Measurements from ENCODE around the gene NCAPD2.

The NCAPD2 gene

DNA sequence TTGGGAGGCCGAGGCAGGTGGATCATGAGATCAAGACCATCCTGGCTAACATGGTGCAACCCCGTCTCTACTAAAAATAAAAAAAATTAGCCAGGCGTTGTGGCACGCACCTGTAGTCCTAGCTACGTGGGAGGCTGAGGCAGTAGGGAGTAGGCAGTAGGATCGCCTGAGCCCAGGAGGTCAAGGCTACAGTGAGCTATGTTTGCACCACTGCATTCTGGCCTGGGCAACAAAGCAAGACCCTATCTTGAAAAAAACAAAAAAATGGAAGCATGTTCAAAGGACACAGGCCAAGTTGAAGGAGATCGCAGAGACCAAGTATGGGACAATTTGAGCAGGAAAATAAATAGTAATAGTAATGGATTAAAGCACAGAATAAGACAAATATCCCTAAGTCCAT is 14.2 kb downstream of the NCAPD2 start:
- Histone ChIP-seq H3K4me3 (replicated peaks; ENCODE audit: insufficient read depth, low read length) (no peak overlapping the region), H3K27me3 (ENCODE audit: insufficient read depth, poor library complexity, severe bottlenecking) (no peaks in the 10 kb centered on the region), H3K27ac (replicated peaks) (no peak overlapping the region)
- TF ChIP-seq SPI1 (IDR thresholded peaks at IDR 0.05; ENCODE audit: borderline replicate concordance, low read depth) (no peak), POLR2AphosphoS5 (IDR thresholded peaks at IDR 0.05; ENCODE audit: low read depth) (no peak), GABPA (IDR thresholded peaks at IDR 0.05; ENCODE audit: low read depth) (no peak)
- TF ChIP-seq, protein P1, sequence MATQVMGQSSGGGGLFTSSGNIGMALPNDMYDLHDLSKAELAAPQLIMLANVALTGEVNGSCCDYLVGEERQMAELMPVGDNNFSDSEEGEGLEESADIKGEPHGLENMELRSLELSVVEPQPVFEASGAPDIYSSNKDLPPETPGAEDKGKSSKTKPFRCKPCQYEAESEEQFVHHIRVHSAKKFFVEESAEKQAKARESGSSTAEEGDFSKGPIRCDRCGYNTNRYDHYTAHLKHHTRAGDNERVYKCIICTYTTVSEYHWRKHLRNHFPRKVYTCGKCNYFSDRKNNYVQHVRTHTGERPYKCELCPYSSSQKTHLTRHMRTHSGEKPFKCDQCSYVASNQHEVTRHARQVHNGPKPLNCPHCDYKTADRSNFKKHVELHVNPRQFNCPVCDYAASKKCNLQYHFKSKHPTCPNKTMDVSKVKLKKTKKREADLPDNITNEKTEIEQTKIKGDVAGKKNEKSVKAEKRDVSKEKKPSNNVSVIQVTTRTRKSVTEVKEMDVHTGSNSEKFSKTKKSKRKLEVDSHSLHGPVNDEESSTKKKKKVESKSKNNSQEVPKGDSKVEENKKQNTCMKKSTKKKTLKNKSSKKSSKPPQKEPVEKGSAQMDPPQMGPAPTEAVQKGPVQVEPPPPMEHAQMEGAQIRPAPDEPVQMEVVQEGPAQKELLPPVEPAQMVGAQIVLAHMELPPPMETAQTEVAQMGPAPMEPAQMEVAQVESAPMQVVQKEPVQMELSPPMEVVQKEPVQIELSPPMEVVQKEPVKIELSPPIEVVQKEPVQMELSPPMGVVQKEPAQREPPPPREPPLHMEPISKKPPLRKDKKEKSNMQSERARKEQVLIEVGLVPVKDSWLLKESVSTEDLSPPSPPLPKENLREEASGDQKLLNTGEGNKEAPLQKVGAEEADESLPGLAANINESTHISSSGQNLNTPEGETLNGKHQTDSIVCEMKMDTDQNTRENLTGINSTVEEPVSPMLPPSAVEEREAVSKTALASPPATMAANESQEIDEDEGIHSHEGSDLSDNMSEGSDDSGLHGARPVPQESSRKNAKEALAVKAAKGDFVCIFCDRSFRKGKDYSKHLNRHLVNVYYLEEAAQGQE (IDR thresholded peaks at IDR 0.05; ENCODE audit: insufficient replicate concordance, low read depth), result no peak
- TF ChIP-seq, protein P2, sequence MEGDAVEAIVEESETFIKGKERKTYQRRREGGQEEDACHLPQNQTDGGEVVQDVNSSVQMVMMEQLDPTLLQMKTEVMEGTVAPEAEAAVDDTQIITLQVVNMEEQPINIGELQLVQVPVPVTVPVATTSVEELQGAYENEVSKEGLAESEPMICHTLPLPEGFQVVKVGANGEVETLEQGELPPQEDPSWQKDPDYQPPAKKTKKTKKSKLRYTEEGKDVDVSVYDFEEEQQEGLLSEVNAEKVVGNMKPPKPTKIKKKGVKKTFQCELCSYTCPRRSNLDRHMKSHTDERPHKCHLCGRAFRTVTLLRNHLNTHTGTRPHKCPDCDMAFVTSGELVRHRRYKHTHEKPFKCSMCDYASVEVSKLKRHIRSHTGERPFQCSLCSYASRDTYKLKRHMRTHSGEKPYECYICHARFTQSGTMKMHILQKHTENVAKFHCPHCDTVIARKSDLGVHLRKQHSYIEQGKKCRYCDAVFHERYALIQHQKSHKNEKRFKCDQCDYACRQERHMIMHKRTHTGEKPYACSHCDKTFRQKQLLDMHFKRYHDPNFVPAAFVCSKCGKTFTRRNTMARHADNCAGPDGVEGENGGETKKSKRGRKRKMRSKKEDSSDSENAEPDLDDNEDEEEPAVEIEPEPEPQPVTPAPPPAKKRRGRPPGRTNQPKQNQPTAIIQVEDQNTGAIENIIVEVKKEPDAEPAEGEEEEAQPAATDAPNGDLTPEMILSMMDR (IDR thresholded peaks at IDR 0.05; ENCODE audit: insufficient read depth, low read length), result no peak
- DNase-seq (ENCODE audit: low read depth in 1 of 2, low spot score in 1 of 2), result no peak

DNA sequence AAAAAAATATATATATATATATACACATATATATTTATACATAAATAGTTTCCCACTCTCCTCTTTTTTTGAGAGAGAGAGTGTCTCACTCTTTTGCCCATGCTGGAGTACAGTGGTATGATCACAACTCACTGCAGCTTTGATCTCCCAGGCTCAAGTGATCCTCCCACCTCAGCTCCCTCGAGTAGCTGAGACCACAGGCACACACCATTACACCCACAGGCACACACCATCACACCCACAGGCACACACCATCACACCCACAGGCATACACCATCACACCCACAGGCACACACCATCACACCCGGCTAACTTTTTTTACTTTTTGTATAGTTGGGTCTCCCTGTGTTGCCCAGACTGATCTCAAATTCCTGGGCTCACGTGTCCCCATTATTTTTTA is 26.3 kb downstream of the NCAPD2 start:
- Histone ChIP-seq H3K4me3 (replicated peaks; ENCODE audit: insufficient read depth, low read length) (no peak overlapping the region), H3K27ac (replicated peaks) (no peak overlapping the region), H3K27me3 (ENCODE audit: insufficient read depth, poor library complexity, severe bottlenecking) (no peaks in the 10 kb centered on the region)
- no peak for TF ChIP-seq POLR2AphosphoS5 (IDR thresholded peaks at IDR 0.05; ENCODE audit: low read depth)
- no peak for TF ChIP-seq SPI1 (IDR thresholded peaks at IDR 0.05; ENCODE audit: borderline replicate concordance, low read depth)
- TF ChIP-seq, protein P2 (IDR thresholded peaks at IDR 0.05; ENCODE audit: insufficient read depth, low read length), result no peak
- no peak for TF ChIP-seq GABPA (IDR thresholded peaks at IDR 0.05; ENCODE audit: low read depth)
- no peak for DNase-seq (ENCODE audit: low read depth in 1 of 2, low spot score in 1 of 2)

DNA sequence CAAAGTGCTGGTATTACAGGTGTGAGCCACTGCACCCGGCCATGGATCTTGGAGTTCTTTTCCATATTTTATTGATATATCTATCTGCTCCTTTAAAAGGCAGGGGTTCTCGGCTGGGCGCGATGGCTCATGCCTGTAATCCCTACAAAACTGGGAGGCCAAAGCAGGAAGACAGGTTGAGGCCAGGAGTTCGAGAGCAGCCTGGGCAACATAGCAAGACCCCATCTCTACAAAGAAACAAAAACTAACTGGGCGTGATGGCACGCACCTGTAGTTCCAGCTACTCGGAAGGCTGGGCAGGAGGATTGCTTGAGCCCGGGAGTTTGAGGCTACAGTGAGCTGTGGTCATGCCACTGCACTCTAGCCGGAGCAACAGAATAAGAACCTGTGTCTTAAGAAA is 28.3 kb downstream of the NCAPD2 start:
- DNase-seq (ENCODE audit: low read depth in 1 of 2, low spot score in 1 of 2), result no peak
- no peak overlapping the region for H3K27ac ChIP-seq (replicated peaks)

More for the DNA sequence above, 28.3 kb downstream of the NCAPD2 start:
- no peak overlapping the region for H3K4me3 ChIP-seq (replicated peaks; ENCODE audit: insufficient read depth, low read length)
- TF ChIP-seq, protein P1 (IDR thresholded peaks at IDR 0.05; ENCODE audit: insufficient replicate concordance, low read depth), result no peak
- TF ChIP-seq GABPA (IDR thresholded peaks at IDR 0.05; ENCODE audit: low read depth) (no peak), SPI1 (IDR thresholded peaks at IDR 0.05; ENCODE audit: borderline replicate concordance, low read depth) (no peak), POLR2AphosphoS5 (IDR thresholded peaks at IDR 0.05; ENCODE audit: low read depth) (no peak)
- TF ChIP-seq, protein P2 (IDR thresholded peaks at IDR 0.05; ENCODE audit: insufficient read depth, low read length), result no peak
- no peaks in the 10 kb centered on the region for H3K27me3 ChIP-seq (ENCODE audit: insufficient read depth, poor library complexity, severe bottlenecking)

Data from HL-60 (cell line).